ENCODE data around the gene APOC1.

DNA sequence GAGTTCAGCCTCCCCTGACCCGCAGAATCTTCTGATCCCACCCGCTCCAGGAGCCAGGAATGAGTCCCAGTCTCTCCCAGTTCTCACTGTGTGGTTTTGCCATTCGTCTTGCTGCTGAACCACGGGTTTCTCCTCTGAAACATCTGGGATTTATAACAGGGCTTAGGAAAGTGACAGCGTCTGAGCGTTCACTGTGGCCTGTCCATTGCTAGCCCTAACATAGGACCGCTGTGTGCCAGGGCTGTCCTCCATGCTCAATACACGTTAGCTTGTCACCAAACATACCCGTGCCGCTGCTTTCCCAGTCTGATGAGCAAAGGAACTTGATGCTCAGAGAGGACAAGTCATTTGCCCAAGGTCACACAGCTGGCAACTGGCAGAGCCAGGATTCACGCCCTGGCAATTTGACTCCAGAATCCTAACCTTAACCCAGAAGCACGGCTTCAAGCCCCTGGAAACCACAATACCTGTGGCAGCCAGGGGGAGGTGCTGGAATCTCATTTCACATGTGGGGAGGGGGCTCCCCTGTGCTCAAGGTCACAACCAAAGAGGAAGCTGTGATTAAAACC is 9.9 kb upstream of the APOC1 start:
- no peak for TF ChIP-seq ZNF138 (CRISPR knock-in tag; conservative IDR thresholded peaks at IDR 0.05)
- TF ChIP-seq, protein P1, sequence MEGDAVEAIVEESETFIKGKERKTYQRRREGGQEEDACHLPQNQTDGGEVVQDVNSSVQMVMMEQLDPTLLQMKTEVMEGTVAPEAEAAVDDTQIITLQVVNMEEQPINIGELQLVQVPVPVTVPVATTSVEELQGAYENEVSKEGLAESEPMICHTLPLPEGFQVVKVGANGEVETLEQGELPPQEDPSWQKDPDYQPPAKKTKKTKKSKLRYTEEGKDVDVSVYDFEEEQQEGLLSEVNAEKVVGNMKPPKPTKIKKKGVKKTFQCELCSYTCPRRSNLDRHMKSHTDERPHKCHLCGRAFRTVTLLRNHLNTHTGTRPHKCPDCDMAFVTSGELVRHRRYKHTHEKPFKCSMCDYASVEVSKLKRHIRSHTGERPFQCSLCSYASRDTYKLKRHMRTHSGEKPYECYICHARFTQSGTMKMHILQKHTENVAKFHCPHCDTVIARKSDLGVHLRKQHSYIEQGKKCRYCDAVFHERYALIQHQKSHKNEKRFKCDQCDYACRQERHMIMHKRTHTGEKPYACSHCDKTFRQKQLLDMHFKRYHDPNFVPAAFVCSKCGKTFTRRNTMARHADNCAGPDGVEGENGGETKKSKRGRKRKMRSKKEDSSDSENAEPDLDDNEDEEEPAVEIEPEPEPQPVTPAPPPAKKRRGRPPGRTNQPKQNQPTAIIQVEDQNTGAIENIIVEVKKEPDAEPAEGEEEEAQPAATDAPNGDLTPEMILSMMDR (IDR thresholded peaks at IDR 0.05) = no peak
- TF ChIP-seq ZBTB21 (CRISPR knock-in tag; IDR thresholded peaks at IDR 0.05; ENCODE audit: borderline replicate concordance) = no peak
- TF ChIP-seq, protein P2, sequence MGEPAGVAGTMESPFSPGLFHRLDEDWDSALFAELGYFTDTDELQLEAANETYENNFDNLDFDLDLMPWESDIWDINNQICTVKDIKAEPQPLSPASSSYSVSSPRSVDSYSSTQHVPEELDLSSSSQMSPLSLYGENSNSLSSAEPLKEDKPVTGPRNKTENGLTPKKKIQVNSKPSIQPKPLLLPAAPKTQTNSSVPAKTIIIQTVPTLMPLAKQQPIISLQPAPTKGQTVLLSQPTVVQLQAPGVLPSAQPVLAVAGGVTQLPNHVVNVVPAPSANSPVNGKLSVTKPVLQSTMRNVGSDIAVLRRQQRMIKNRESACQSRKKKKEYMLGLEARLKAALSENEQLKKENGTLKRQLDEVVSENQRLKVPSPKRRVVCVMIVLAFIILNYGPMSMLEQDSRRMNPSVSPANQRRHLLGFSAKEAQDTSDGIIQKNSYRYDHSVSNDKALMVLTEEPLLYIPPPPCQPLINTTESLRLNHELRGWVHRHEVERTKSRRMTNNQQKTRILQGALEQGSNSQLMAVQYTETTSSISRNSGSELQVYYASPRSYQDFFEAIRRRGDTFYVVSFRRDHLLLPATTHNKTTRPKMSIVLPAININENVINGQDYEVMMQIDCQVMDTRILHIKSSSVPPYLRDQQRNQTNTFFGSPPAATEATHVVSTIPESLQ (CRISPR knock-in tag; IDR thresholded peaks at IDR 0.05) = no peak
- TF ChIP-seq, protein P3, sequence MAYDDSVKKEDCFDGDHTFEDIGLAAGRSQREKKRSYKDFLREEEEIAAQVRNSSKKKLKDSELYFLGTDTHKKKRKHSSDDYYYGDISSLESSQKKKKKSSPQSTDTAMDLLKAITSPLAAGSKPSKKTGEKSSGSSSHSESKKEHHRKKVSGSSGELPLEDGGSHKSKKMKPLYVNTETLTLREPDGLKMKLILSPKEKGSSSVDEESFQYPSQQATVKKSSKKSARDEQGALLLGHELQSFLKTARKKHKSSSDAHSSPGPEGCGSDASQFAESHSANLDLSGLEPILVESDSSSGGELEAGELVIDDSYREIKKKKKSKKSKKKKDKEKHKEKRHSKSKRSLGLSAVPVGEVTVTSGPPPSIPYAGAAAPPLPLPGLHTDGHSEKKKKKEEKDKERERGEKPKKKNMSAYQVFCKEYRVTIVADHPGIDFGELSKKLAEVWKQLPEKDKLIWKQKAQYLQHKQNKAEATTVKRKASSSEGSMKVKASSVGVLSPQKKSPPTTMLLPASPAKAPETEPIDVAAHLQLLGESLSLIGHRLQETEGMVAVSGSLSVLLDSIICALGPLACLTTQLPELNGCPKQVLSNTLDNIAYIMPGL (CRISPR knock-in tag; IDR thresholded peaks at IDR 0.05) = no peak
- 0 out of 2 replicates have a peak, but pooled peaks have one; percentile 23 for TF ChIP-seq ZNF671 (CRISPR knock-in tag; IDR thresholded peaks at IDR 0.05)
- TF ChIP-seq, protein P4, sequence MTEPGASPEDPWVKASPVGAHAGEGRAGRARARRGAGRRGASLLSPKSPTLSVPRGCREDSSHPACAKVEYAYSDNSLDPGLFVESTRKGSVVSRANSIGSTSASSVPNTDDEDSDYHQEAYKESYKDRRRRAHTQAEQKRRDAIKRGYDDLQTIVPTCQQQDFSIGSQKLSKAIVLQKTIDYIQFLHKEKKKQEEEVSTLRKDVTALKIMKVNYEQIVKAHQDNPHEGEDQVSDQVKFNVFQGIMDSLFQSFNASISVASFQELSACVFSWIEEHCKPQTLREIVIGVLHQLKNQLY (CRISPR knock-in tag; IDR thresholded peaks at IDR 0.05) = no peak
- TF ChIP-seq, protein P5, sequence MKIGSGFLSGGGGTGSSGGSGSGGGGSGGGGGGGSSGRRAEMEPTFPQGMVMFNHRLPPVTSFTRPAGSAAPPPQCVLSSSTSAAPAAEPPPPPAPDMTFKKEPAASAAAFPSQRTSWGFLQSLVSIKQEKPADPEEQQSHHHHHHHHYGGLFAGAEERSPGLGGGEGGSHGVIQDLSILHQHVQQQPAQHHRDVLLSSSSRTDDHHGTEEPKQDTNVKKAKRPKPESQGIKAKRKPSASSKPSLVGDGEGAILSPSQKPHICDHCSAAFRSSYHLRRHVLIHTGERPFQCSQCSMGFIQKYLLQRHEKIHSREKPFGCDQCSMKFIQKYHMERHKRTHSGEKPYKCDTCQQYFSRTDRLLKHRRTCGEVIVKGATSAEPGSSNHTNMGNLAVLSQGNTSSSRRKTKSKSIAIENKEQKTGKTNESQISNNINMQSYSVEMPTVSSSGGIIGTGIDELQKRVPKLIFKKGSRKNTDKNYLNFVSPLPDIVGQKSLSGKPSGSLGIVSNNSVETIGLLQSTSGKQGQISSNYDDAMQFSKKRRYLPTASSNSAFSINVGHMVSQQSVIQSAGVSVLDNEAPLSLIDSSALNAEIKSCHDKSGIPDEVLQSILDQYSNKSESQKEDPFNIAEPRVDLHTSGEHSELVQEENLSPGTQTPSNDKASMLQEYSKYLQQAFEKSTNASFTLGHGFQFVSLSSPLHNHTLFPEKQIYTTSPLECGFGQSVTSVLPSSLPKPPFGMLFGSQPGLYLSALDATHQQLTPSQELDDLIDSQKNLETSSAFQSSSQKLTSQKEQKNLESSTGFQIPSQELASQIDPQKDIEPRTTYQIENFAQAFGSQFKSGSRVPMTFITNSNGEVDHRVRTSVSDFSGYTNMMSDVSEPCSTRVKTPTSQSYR (CRISPR knock-in tag; IDR thresholded peaks at IDR 0.05) = no peak
- no peak for TF ChIP-seq TP53 (CRISPR knock-in tag; IDR thresholded peaks at IDR 0.05)
- TF ChIP-seq CBFB (CRISPR knock-in tag; IDR thresholded peaks at IDR 0.05; ENCODE audit: low read depth) = no peak
- TF ChIP-seq, protein P6, sequence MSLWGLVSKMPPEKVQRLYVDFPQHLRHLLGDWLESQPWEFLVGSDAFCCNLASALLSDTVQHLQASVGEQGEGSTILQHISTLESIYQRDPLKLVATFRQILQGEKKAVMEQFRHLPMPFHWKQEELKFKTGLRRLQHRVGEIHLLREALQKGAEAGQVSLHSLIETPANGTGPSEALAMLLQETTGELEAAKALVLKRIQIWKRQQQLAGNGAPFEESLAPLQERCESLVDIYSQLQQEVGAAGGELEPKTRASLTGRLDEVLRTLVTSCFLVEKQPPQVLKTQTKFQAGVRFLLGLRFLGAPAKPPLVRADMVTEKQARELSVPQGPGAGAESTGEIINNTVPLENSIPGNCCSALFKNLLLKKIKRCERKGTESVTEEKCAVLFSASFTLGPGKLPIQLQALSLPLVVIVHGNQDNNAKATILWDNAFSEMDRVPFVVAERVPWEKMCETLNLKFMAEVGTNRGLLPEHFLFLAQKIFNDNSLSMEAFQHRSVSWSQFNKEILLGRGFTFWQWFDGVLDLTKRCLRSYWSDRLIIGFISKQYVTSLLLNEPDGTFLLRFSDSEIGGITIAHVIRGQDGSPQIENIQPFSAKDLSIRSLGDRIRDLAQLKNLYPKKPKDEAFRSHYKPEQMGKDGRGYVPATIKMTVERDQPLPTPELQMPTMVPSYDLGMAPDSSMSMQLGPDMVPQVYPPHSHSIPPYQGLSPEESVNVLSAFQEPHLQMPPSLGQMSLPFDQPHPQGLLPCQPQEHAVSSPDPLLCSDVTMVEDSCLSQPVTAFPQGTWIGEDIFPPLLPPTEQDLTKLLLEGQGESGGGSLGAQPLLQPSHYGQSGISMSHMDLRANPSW (CRISPR knock-in tag; conservative IDR thresholded peaks at IDR 0.05; ENCODE audit: low read depth) = no peak
- TF ChIP-seq, protein P7, sequence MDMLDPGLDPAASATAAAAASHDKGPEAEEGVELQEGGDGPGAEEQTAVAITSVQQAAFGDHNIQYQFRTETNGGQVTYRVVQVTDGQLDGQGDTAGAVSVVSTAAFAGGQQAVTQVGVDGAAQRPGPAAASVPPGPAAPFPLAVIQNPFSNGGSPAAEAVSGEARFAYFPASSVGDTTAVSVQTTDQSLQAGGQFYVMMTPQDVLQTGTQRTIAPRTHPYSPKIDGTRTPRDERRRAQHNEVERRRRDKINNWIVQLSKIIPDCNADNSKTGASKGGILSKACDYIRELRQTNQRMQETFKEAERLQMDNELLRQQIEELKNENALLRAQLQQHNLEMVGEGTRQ (CRISPR knock-in tag; IDR thresholded peaks at IDR 0.05) = no peak
- TF ChIP-seq, protein P8, sequence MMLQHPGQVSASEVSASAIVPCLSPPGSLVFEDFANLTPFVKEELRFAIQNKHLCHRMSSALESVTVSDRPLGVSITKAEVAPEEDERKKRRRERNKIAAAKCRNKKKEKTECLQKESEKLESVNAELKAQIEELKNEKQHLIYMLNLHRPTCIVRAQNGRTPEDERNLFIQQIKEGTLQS (CRISPR knock-in tag; conservative IDR thresholded peaks at IDR 0.05) = no peak
